Measurements from ENCODE around the gene ATG4D. TPM values are rescaled to one million over a fixed set of nuclear protein-coding genes. Genes with fewer than 3 reads are reported as not detected.
A peak's percentile ranks its signal among the peaks of the same experiment; 100 is the strongest.

ATG4D gene
- total RNA-seq, 1 experiment from 2014 or later, result 59.4 TPM

DNA sequence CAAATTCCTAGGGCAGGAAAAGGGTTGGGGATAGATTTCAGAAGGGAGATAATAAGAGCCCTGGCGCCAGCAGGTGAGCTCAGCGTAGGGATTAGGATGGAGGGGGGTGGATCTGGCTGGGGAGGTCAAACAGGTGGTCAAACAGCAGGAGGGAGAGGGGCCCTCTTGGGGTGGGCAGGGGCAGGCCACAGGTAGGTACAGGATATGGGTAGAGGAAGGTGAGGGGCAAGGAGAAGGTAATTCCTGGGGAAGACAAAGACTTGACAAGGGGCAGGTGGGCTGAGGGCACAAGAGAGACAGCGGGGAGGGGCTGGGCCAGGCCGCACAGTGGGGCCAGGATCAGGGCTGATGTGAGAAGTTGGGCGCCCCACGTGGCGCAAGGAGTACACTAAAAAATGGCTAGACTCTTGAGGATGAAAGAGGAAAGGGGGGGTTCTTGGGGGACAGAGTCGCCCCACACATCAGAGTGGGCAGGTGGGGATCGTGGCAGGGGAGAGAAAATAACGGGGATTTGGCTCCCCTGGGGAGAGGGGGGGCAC, 21.4 kb downstream of the ATG4D start:
- Mint-ChIP-seq H3K27ac (peak overlapping the region; percentile 87), H3K9me3 (no peaks in the 10 kb centered on the region), H3K36me3 (peaks cover 19% of the 10 kb centered on the region), H3K4me3 (peak overlapping the region; percentile 89), H3K27me3 (ENCODE audit: low read depth) (peaks cover 19% of the 10 kb centered on the region), H3K4me1 (peaks cover 32% of the 10 kb centered on the region)
- no peak for TF ChIP-seq SMAD3 (CRISPR knock-in tag; IDR thresholded peaks at IDR 0.05; ENCODE audit: borderline replicate concordance)
- no peak for TF ChIP-seq FOXP1 (CRISPR knock-in tag; IDR thresholded peaks at IDR 0.05; ENCODE audit: borderline replicate concordance)
- TF ChIP-seq NFE2L1 (CRISPR knock-in tag; IDR thresholded peaks at IDR 0.05), result 0 out of 2 replicates have a peak, but pooled peaks have one; percentile 17
- no peak for TF ChIP-seq GABPB1 (CRISPR knock-in tag; IDR thresholded peaks at IDR 0.05)
- TF ChIP-seq TCF7 (CRISPR knock-in tag; IDR thresholded peaks at IDR 0.05; ENCODE audit: low read depth), result 0 out of 2 replicates have a peak, but pooled peaks have one; percentile 33
- TF ChIP-seq MYBL2 (CRISPR knock-in tag; IDR thresholded peaks at IDR 0.05), result no peak
- TF ChIP-seq, protein P1, sequence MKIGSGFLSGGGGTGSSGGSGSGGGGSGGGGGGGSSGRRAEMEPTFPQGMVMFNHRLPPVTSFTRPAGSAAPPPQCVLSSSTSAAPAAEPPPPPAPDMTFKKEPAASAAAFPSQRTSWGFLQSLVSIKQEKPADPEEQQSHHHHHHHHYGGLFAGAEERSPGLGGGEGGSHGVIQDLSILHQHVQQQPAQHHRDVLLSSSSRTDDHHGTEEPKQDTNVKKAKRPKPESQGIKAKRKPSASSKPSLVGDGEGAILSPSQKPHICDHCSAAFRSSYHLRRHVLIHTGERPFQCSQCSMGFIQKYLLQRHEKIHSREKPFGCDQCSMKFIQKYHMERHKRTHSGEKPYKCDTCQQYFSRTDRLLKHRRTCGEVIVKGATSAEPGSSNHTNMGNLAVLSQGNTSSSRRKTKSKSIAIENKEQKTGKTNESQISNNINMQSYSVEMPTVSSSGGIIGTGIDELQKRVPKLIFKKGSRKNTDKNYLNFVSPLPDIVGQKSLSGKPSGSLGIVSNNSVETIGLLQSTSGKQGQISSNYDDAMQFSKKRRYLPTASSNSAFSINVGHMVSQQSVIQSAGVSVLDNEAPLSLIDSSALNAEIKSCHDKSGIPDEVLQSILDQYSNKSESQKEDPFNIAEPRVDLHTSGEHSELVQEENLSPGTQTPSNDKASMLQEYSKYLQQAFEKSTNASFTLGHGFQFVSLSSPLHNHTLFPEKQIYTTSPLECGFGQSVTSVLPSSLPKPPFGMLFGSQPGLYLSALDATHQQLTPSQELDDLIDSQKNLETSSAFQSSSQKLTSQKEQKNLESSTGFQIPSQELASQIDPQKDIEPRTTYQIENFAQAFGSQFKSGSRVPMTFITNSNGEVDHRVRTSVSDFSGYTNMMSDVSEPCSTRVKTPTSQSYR (CRISPR knock-in tag; IDR thresholded peaks at IDR 0.05), result no peak
- ChIA-PET CTCF (interaction anchor here (0.6 to 1.7 kb wide), 7 partner anchors 24 to 176 kb away, joined by 3 to 7 read pairs (median 5); partner anchors contain the start of gene DNM2), POLR2A (interaction anchor here (0.6 to 0.8 kb wide), 2 partner anchors 14 to 305 kb away, joined by 3 read pairs; no protein-coding TSS in a partner anchor)
- ATAC-seq (no peak; the same call in 1 of the 2 replicates), DNase-seq (ENCODE audit: low spot score) (peak; percentile 63)

GRCh38 chr19:10565567-10566407, 22.1 kb downstream of the ATG4D start, which contains the start of gene KRI1:
Gene KRI1 (minus strand): TSS chr19:10566010. CDS start chr19:10565999, 11 bp downstream.
- peaks cover 19% of the 10 kb centered on the region for H3K27me3 Mint-ChIP-seq (ENCODE audit: low read depth)
- no peaks in the 10 kb centered on the region for H3K9me3 Mint-ChIP-seq
- CTCF ChIA-PET, result interaction anchor here (0.7 to 1.7 kb wide), 14 partner anchors 10 to 177 kb away, joined by 3 to 10 read pairs (median 4); partner anchors contain the start of gene DNM2
- peaks cover 32% of the 10 kb centered on the region for H3K4me1 Mint-ChIP-seq
- H3K27ac Mint-ChIP-seq, result peak within 1 kb of the TSS; percentile 87
- DNase-seq (ENCODE audit: low spot score) (peak; percentile 99), ATAC-seq (peak; percentile 46)
- H3K4me3 Mint-ChIP-seq, result peak within 1 kb of the TSS; percentile 89
- peaks cover 16% of the 10 kb centered on the region for H3K36me3 Mint-ChIP-seq
- POLR2A ChIA-PET, result interaction anchor here (0.7 to 1.3 kb wide), 4 partner anchors 13 to 146 kb away, joined by 3 read pairs; partner anchors contain the start of genes ATG4D and PDE4A
- TF ChIP-seq, protein P2, sequence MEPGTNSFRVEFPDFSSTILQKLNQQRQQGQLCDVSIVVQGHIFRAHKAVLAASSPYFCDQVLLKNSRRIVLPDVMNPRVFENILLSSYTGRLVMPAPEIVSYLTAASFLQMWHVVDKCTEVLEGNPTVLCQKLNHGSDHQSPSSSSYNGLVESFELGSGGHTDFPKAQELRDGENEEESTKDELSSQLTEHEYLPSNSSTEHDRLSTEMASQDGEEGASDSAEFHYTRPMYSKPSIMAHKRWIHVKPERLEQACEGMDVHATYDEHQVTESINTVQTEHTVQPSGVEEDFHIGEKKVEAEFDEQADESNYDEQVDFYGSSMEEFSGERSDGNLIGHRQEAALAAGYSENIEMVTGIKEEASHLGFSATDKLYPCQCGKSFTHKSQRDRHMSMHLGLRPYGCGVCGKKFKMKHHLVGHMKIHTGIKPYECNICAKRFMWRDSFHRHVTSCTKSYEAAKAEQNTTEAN (CRISPR knock-in tag; IDR thresholded peaks at IDR 0.05), result peak; percentile 89; the same call in 1 of the 2 replicates
- TF ChIP-seq, protein P3, sequence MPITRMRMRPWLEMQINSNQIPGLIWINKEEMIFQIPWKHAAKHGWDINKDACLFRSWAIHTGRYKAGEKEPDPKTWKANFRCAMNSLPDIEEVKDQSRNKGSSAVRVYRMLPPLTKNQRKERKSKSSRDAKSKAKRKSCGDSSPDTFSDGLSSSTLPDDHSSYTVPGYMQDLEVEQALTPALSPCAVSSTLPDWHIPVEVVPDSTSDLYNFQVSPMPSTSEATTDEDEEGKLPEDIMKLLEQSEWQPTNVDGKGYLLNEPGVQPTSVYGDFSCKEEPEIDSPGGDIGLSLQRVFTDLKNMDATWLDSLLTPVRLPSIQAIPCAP (CRISPR knock-in tag; IDR thresholded peaks at IDR 0.05), result no peak
- TF ChIP-seq CREM (CRISPR knock-in tag; IDR thresholded peaks at IDR 0.05) (no peak; the same call in 1 of the 2 replicates), GABPB1 (CRISPR knock-in tag; IDR thresholded peaks at IDR 0.05) (peak; percentile 72), FOXK1 (CRISPR knock-in tag; IDR thresholded peaks at IDR 0.05) (peak; percentile 87), HMGXB4 (CRISPR knock-in tag; IDR thresholded peaks at IDR 0.05) (peak; percentile 94), ZNF138 (CRISPR knock-in tag; conservative IDR thresholded peaks at IDR 0.05) (no peak), ZNF232 (CRISPR knock-in tag; IDR thresholded peaks at IDR 0.05) (peak; percentile 82), ZNF317 (CRISPR knock-in tag; IDR thresholded peaks at IDR 0.05; ENCODE audit: borderline replicate concordance, low read depth) (0 out of 2 replicates have a peak, but pooled peaks have one; percentile 13), TEAD1 (CRISPR knock-in tag; IDR thresholded peaks at IDR 0.05) (peak; percentile 91; the same call in 1 of the 2 replicates)
- TF ChIP-seq, protein P4, sequence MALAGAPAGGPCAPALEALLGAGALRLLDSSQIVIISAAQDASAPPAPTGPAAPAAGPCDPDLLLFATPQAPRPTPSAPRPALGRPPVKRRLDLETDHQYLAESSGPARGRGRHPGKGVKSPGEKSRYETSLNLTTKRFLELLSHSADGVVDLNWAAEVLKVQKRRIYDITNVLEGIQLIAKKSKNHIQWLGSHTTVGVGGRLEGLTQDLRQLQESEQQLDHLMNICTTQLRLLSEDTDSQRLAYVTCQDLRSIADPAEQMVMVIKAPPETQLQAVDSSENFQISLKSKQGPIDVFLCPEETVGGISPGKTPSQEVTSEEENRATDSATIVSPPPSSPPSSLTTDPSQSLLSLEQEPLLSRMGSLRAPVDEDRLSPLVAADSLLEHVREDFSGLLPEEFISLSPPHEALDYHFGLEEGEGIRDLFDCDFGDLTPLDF (CRISPR knock-in tag; IDR thresholded peaks at IDR 0.05), result no peak
- TF ChIP-seq, protein P5, sequence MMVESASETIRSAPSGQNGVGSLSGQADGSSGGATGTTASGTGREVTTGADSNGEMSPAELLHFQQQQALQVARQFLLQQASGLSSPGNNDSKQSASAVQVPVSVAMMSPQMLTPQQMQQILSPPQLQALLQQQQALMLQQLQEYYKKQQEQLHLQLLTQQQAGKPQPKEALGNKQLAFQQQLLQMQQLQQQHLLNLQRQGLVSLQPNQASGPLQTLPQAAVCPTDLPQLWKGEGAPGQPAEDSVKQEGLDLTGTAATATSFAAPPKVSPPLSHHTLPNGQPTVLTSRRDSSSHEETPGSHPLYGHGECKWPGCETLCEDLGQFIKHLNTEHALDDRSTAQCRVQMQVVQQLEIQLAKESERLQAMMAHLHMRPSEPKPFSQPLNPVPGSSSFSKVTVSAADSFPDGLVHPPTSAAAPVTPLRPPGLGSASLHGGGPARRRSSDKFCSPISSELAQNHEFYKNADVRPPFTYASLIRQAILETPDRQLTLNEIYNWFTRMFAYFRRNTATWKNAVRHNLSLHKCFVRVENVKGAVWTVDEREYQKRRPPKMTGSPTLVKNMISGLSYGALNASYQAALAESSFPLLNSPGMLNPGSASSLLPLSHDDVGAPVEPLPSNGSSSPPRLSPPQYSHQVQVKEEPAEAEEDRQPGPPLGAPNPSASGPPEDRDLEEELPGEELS (CRISPR knock-in tag; IDR thresholded peaks at IDR 0.05), result peak; percentile 95
